Breast epithelium (tissue), 3 donors: ENCODE data around the gene WWOX.

Experiments used
- POLR2A ChIP-seq: fragments of 450-650 bp; IDR thresholded peaks from one replicate; pipeline ENCODE4 v1.6.1; 2016; ENCODE audit warnings: antibody characterized with exemption, mild to moderate bottlenecking, moderate library complexity
- POLR2AphosphoS5 ChIP-seq, 3 donors: sonication (generic); formaldehyde crosslinking; IDR thresholded peaks; one replicate each; pipeline ENCODE4 v1.6.1; 2017; ENCODE audit warnings: antibody characterized with exemption in 3 of 3
- TF ChIP-seq, protein P1 (sequence below), 3 donors: fragments of 450-650 bp; IDR thresholded peaks; one replicate each; pipeline ENCODE4 v1.5.1; 2016 to 2017; ENCODE audit warnings: antibody characterized with exemption in 3 of 3, mild to moderate bottlenecking in 3 of 3, moderate library complexity in 3 of 3

DNA sequence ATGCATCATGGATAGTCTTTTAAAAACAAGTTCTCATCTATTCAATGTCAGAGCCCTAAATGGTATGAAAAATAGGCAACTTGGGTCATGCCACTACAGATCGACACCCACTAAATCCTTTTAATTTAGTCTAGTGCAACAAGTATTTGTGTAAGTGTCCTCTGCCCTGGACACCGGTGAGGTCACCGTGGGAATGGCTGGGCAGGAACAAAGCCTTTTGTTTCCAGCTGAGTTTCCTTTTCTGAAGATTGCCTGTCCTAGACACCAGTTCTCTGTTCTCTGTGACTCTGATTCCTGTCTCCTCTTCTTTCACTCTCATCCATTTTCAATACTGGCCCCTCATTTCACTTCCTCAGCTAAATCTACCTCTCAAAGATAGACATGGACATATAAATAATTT is 1054.6 kb downstream of the WWOX start:
- TF ChIP-seq POLR2AphosphoS5 (IDR thresholded peaks at IDR 0.05) (no peak), POLR2A (no peak)
- TF ChIP-seq, protein P1, sequence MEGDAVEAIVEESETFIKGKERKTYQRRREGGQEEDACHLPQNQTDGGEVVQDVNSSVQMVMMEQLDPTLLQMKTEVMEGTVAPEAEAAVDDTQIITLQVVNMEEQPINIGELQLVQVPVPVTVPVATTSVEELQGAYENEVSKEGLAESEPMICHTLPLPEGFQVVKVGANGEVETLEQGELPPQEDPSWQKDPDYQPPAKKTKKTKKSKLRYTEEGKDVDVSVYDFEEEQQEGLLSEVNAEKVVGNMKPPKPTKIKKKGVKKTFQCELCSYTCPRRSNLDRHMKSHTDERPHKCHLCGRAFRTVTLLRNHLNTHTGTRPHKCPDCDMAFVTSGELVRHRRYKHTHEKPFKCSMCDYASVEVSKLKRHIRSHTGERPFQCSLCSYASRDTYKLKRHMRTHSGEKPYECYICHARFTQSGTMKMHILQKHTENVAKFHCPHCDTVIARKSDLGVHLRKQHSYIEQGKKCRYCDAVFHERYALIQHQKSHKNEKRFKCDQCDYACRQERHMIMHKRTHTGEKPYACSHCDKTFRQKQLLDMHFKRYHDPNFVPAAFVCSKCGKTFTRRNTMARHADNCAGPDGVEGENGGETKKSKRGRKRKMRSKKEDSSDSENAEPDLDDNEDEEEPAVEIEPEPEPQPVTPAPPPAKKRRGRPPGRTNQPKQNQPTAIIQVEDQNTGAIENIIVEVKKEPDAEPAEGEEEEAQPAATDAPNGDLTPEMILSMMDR (IDR thresholded peaks at IDR 0.05) = no peak
